ENCODE data around the gene ASCL1. TPM values are rescaled to one million over a fixed set of nuclear protein-coding genes. Genes with fewer than 3 reads are reported as not detected.
A peak's percentile ranks its signal among the peaks of the same experiment; 100 is the strongest.

Gene ASCL1
- total and polyA plus RNA-seq, 2 of the 13 experiments (the other 11 are each of a cell fraction or from before 2014, with no cell fraction given): not detected

DNA sequence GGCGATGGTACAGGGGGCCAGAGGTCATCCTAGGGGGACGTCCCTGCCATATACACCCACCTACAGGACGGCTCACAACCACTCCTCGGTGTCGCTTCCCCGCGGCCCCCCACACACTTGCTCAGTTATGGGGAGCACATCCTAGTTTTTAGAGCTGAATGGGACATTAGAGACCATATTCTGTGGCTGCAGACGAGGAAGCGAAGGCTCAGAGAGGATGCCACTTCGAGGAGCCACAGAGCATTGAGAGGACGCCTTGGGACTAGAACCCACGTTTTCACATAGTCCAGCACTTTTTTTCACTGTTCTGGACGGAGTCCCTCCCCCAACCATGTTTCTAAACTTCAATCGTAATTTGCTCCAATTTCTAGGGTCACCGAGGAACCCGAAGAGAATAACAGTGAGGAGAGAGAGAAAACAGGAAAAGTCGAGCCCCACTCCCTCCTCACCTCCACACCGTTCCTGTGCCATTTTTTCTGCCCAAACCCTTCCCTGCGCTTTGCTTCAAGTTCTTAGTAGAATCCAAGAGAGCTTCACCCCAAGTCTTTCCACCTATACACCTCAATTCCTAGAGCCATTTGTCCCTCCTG is 641 bp upstream of the ASCL1 start:
- ATAC-seq (no peak), DNase-seq (ENCODE audit: low spot score) (no peak), FAIRE-seq (no peak)
- Histone ChIP-seq H3K27me3 (ENCODE audit: control insufficient read depth in 1 of 2, insufficient read depth in 2 of 2, low read length in 2 of 2) (peaks cover 6 to 68% of the 10 kb centered on the region in 2 experiments), H3K27ac (ENCODE audit: extremely low read length, insufficient read depth, low read length) (no peak overlapping the region), H3K9me3 (ENCODE audit: low read length) (no peaks in the 10 kb centered on the region), H3K4me2 (ENCODE audit: low read depth, low read length) (peak overlapping the region; percentile 39; the same call in 1 of the 2 replicates), H3K36me3 (replicated peaks in 1 of 2; ENCODE audit: control insufficient read depth in 1 of 2, insufficient read depth in 2 of 2, low read length in 2 of 2) (no peaks in the 10 kb centered on the region), H3K4me1 (ENCODE audit: insufficient read depth, low read length) (peaks cover 12% of the 10 kb centered on the region), H2AFZ (ENCODE audit: low read length) (no peak overlapping the region), H3K4me3 (replicated peaks in 1 of 3; ENCODE audit: insufficient read depth in 1 of 3, low read depth in 2 of 3, low read length in 3 of 3) (0 out of 6 replicates have a peak overlapping the region, but pooled peaks of 1 of the 3 experiments have one; percentile 13), H3K9ac (ENCODE audit: insufficient read depth, low read depth, low read length) (no peak overlapping the region), H4K20me1 (ENCODE audit: insufficient read depth, low read length) (no peaks in the 10 kb centered on the region), H3K79me2 (ENCODE audit: insufficient read depth, low read length) (no peaks in the 10 kb centered on the region)
- intact Hi-C loops (cut with micrococcal nuclease; ENCODE audit: unreplicated experiment) (no loop called here), in situ Hi-C loops (cut with HindIII; ENCODE audit: extremely low pct_ligation_motif_present, low pct_unique_long_range_greater_than_20kb) (no loop called here)
- BruUV-seq (replicated peaks): no TSS peak
- 18% methylated on average over 18 of the region's 19 CpGs for WGBS (ENCODE audit: low lambda C conversion rate)
- no peak for TF ChIP-seq XBP1 (CRISPR knock-in tag; IDR thresholded peaks at IDR 0.05)
- no peak for TF ChIP-seq SIN3A (IDR thresholded peaks at IDR 0.05; ENCODE audit: borderline replicate concordance, low read depth, low read length)
- TF ChIP-seq, protein P1, sequence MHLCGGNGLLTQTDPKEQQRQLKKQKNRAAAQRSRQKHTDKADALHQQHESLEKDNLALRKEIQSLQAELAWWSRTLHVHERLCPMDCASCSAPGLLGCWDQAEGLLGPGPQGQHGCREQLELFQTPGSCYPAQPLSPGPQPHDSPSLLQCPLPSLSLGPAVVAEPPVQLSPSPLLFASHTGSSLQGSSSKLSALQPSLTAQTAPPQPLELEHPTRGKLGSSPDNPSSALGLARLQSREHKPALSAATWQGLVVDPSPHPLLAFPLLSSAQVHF (CRISPR knock-in tag; IDR thresholded peaks at IDR 0.05): no peak
- TF ChIP-seq EP300 (IDR thresholded peaks at IDR 0.05; ENCODE audit: low read depth in 2 of 2, low read length in 2 of 2): no peak
- no peak for TF ChIP-seq EP300 (CRISPR knock-in tag; IDR thresholded peaks at IDR 0.05; ENCODE audit: borderline replicate concordance)
- no peak for TF ChIP-seq ZNF614 (CRISPR knock-in tag; IDR thresholded peaks at IDR 0.05; ENCODE audit: borderline replicate concordance)
- TF ChIP-seq ZNF589 (CRISPR knock-in tag; conservative IDR thresholded peaks at IDR 0.05): no peak
- POLR2A ChIA-PET: no interaction called here
- CTCF ChIA-PET (ENCODE audit: low intra/inter-chr PET ratio, low total read pairs): no interaction called here

All from HepG2 (cell line).